Loucy (cell line): ENCODE data around the gene ARID3B.

Source experiments
- EZH2phosphoT487 ChIP-seq: fragments of 200-600 bp; IDR thresholded peaks from 2 replicates; pipeline ENCODE4 v1.6.1; 2018; ENCODE audit warnings: antibody characterized with exemption, mild to moderate bottlenecking, moderate library complexity, borderline replicate concordance
- TF ChIP-seq, protein P1 (sequence below): fragments of 200-600 bp; sonication (generic); conservative IDR thresholded peaks from 2 replicates; pipeline ENCODE4 v1.5.1; 2014; ENCODE audit warnings: mild to moderate bottlenecking, antibody characterized with exemption, low read length

- TF ChIP-seq, protein P1, sequence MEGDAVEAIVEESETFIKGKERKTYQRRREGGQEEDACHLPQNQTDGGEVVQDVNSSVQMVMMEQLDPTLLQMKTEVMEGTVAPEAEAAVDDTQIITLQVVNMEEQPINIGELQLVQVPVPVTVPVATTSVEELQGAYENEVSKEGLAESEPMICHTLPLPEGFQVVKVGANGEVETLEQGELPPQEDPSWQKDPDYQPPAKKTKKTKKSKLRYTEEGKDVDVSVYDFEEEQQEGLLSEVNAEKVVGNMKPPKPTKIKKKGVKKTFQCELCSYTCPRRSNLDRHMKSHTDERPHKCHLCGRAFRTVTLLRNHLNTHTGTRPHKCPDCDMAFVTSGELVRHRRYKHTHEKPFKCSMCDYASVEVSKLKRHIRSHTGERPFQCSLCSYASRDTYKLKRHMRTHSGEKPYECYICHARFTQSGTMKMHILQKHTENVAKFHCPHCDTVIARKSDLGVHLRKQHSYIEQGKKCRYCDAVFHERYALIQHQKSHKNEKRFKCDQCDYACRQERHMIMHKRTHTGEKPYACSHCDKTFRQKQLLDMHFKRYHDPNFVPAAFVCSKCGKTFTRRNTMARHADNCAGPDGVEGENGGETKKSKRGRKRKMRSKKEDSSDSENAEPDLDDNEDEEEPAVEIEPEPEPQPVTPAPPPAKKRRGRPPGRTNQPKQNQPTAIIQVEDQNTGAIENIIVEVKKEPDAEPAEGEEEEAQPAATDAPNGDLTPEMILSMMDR: no peak
- no peak for TF ChIP-seq EZH2phosphoT487
Measured at GRCh38 chr15:74555192-74555591, 14.2 kb downstream of the ARID3B start.
